GM18505 (cell line): ENCODE data around the gene RSPO4.
"Not testable (repeated sequence)": the region's sequence is repeated elsewhere in the genome, so short reads cannot be mapped to it uniquely, and the experiment has no call there.

ENCODE experiments used
- ATAC-seq: cut with Tn5 transposase; IDR thresholded peaks from one replicate; pipeline ENCODE4 v1.9.1; 2021; ENCODE audit not compliant: unreplicated experiment
- POLR2A ChIP-seq: IDR thresholded peaks from 4 replicates; pipeline ENCODE4 v1.6.1; 2011; ENCODE audit warnings: borderline replicate concordance; ENCODE audit not compliant: insufficient read depth, insufficient read length; ENCODE audit errors: extremely low read depth

The RSPO4 gene

GRCh38 chr20:997016-997415 is 5.1 kb downstream of the RSPO4 start:
- no peak for ATAC-seq
- no peak for TF ChIP-seq POLR2A

- no peak for TF ChIP-seq POLR2A
- no peak for ATAC-seq
Measured at GRCh38 chr20:995170-995569, 6.9 kb downstream of the RSPO4 start.

- TF ChIP-seq POLR2A: no peak
- ATAC-seq: no peak
Measured at GRCh38 chr20:992801-993535, 9.1 kb downstream of the RSPO4 start.

GRCh38 chr20:991850-992249 is 10.3 kb downstream of the RSPO4 start:
- no peak for TF ChIP-seq POLR2A
- ATAC-seq: no peak

GRCh38 chr20:990293-990959 is 11.7 kb downstream of the RSPO4 start:
- TF ChIP-seq POLR2A: no peak
- no peak for ATAC-seq

- no peak for TF ChIP-seq POLR2A
- no peak for ATAC-seq
Measured at GRCh38 chr20:988272-988671, 13.8 kb downstream of the RSPO4 start.

GRCh38 chr20:987677-988076 is 14.4 kb downstream of the RSPO4 start:
- no peak for ATAC-seq
- TF ChIP-seq POLR2A: no peak

GRCh38 chr20:986733-987355 is 15.3 kb downstream of the RSPO4 start:
- TF ChIP-seq POLR2A: no peak
- ATAC-seq: no peak

GRCh38 chr20:984994-985393 is 17.1 kb downstream of the RSPO4 start:
- not testable (repeated sequence) for ATAC-seq

- no peak for TF ChIP-seq POLR2A
Measured at GRCh38 chr20:982754-983153, 19.4 kb downstream of the RSPO4 start.

GRCh38 chr20:977021-977420 is 25.1 kb downstream of the RSPO4 start:
- no peak for TF ChIP-seq POLR2A
- no peak for ATAC-seq

More at GRCh38 chr20:982754-983153, 19.4 kb downstream of the RSPO4 start:
- no peak for ATAC-seq

GRCh38 chr20:976033-976432 is 26.1 kb downstream of the RSPO4 start:
- TF ChIP-seq POLR2A: no peak
- no peak for ATAC-seq

GRCh38 chr20:973785-974194 is 28.3 kb downstream of the RSPO4 start:
- TF ChIP-seq POLR2A: no peak
- no peak for ATAC-seq

- ATAC-seq: no peak
- TF ChIP-seq POLR2A: no peak
Measured at GRCh38 chr20:972256-972655, 29.9 kb downstream of the RSPO4 start.

GRCh38 chr20:971346-971745 is 30.8 kb downstream of the RSPO4 start:
- TF ChIP-seq POLR2A: no peak
- ATAC-seq: no peak

GRCh38 chr20:969868-970267 is 32.2 kb downstream of the RSPO4 start:
- no peak for ATAC-seq
- TF ChIP-seq POLR2A: no peak
